SH-SY5Y (cell line): ENCODE measurements around the gene NFKBIB.

ENCODE experiments used
- GATA2 ChIP-seq: IDR thresholded peaks from 2 replicates; pipeline ENCODE4 v1.6.1; 2011; ENCODE audit warnings: mild to moderate bottlenecking, low read depth, low read length
- GATA3 ChIP-seq: IDR thresholded peaks from 2 replicates; pipeline ENCODE4 v1.6.1; 2011; ENCODE audit warnings: low read depth, mild to moderate bottlenecking, low read length, moderate library complexity

DNA sequence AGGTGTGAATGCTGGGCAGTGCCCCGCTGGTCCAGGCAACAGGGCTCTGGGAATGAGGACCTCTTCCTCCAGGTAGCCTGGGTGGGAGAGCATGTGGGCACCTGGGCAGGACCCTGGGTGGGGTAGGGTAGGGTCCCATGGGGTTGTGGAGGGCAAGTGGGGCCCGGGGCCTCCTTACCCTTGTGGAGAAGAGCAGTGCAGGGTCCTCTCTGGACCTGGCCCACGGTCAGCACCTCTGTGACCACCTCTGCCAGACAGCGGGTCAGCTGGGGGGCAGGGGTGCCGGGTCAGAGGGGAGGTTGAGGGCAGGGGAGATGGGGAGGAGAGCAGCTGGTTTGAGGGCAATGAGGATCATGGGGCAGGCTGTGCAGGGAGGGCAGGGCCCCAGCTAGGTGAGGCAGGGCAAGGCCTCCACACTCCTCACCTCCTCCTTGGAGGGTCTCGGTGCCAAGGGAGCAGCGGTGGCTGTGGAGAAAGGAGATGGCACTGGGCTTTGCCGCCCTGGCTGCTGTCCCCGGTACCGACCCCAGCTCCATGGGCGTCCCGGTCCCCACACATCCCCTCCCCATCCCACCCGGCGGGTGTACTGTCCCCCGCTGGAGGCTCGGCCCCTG, 11.7 kb downstream of the NFKBIB start:
- TF ChIP-seq GATA3, result no peak
- no peak for TF ChIP-seq GATA2
